NCI-H2029 treated with DMSO at 0.1 percent for 48 hours (cell line): ENCODE measurements around the gene NCBP2.
"Not testable (repeated sequence)": the region's sequence is repeated elsewhere in the genome, so short reads cannot be mapped to it uniquely, and the experiment has no call there.

Source experiments
- DNase-seq: peaks from one replicate; lab custom pipeline; 2025; lab: John Stamatoyannopoulos, UW

NCBP2 gene

GRCh38 chr3:196968233-196969133, 26.2 kb upstream of the NCBP2 start, which contains the start of gene PIGZ:
TSS of gene PIGZ (minus strand) at chr3:196968833. CDS start at chr3:196952031, 16,802 bp downstream.
- DNase-seq = no peak

- DNase-seq = no peak
Observed at GRCh38 chr3:196967412-196968232, 25.3 kb upstream of the NCBP2 start.

GRCh38 chr3:196966526-196967401, 24.4 kb upstream of the NCBP2 start:
- DNase-seq = no peak

- no peak for DNase-seq
Observed at GRCh38 chr3:196965804-196966173, 23.5 kb upstream of the NCBP2 start.

- no peak for DNase-seq
Observed at GRCh38 chr3:196965112-196965803, 22.9 kb upstream of the NCBP2 start.

- no peak for DNase-seq
Observed at GRCh38 chr3:196963631-196963953, 21.3 kb upstream of the NCBP2 start.

- DNase-seq = no peak
Observed at GRCh38 chr3:196962930-196963630, 20.8 kb upstream of the NCBP2 start.

GRCh38 chr3:196962108-196962929, 20.0 kb upstream of the NCBP2 start:
- DNase-seq = no peak

- DNase-seq = no peak
Observed at GRCh38 chr3:196954832-196955231, 12.5 kb upstream of the NCBP2 start.

GRCh38 chr3:196951371-196951770, 9.0 kb upstream of the NCBP2 start:
- DNase-seq = no peak

GRCh38 chr3:196949750-196950149, 7.4 kb upstream of the NCBP2 start:
- no peak for DNase-seq

GRCh38 chr3:196949285-196949619, 6.9 kb upstream of the NCBP2 start:
- DNase-seq = no peak

- DNase-seq = no peak
Observed at GRCh38 chr3:196948442-196949284, 6.3 kb upstream of the NCBP2 start.

GRCh38 chr3:196947860-196948441, 5.6 kb upstream of the NCBP2 start:
- no peak for DNase-seq

- DNase-seq = no peak
Observed at GRCh38 chr3:196947136-196947859, 5.0 kb upstream of the NCBP2 start.

- not testable (repeated sequence) for DNase-seq
Observed at GRCh38 chr3:196944037-196944790, 1.9 kb upstream of the NCBP2 start.

- no peak for DNase-seq
Observed at GRCh38 chr3:196942915-196943277, 568 bp upstream of the NCBP2 start.
